Memory B cell (primary cell): ENCODE results near the gene RNF44.

Source experiments
- ATAC-seq: fragments of 150-1000 bp; cut with Tn5 transposase; 2 replicates; pipeline ENCODE4 v1.10.0; 2021; ENCODE audit warnings: low read depth, mild to moderate bottlenecking, moderate library complexity
- DNase-seq, 2 donors: peaks; one replicate each; pipeline ENCODE4 v3.0.0; 2022; ENCODE audit warnings: low spot score in 2 of 2
- H3K27ac Mint-ChIP-seq: one replicate; pipeline ENCODE4 v1.8.0; 2022; ENCODE audit warnings: mild to moderate bottlenecking, moderate library complexity, mixed read lengths
- H3K27me3 Mint-ChIP-seq: one replicate; pipeline ENCODE4 v1.8.0; 2022; ENCODE audit warnings: mixed read lengths
- H3K36me3 Mint-ChIP-seq: one replicate; pipeline ENCODE4 v1.8.0; 2022; ENCODE audit warnings: mild to moderate bottlenecking, mixed read lengths
- H3K4me1 Mint-ChIP-seq: one replicate; pipeline ENCODE4 v1.8.0; 2022; ENCODE audit warnings: mixed read lengths
- H3K4me3 Mint-ChIP-seq: one replicate; pipeline ENCODE4 v1.8.0; 2022; ENCODE audit warnings: mild to moderate bottlenecking, moderate library complexity, mixed read lengths
- H3K9me3 Mint-ChIP-seq: one replicate; pipeline ENCODE4 v1.8.0; 2022; ENCODE audit warnings: mixed read lengths

Gene RNF44

DNA sequence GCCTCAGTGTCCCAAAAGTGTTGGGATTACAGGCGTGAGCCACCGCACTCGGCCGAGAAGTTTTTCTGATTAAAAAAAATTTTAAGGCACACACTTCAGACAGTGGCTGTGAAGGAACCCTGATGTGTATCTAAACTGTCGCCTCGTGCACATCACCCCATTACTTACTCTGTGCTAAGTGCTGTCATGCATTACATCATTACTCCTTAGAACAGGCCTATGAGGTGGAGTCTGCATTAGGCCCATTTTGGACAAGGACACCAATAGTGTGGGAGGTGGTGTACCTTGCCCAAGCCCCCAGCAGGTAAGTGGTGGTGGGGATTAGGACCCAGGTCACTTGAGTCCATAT lies 8.2 kb upstream of the RNF44 start:
- no peaks in the 10 kb centered on the region for H3K9me3 Mint-ChIP-seq
- no peaks in the 10 kb centered on the region for H3K36me3 Mint-ChIP-seq
- DNase-seq (no peak), ATAC-seq (no peak)
- peaks cover 21% of the 10 kb centered on the region for H3K4me1 Mint-ChIP-seq
- H3K27me3 Mint-ChIP-seq: no peaks in the 10 kb centered on the region
- H3K4me3 Mint-ChIP-seq: no peak overlapping the region
- no peak overlapping the region for H3K27ac Mint-ChIP-seq

DNA sequence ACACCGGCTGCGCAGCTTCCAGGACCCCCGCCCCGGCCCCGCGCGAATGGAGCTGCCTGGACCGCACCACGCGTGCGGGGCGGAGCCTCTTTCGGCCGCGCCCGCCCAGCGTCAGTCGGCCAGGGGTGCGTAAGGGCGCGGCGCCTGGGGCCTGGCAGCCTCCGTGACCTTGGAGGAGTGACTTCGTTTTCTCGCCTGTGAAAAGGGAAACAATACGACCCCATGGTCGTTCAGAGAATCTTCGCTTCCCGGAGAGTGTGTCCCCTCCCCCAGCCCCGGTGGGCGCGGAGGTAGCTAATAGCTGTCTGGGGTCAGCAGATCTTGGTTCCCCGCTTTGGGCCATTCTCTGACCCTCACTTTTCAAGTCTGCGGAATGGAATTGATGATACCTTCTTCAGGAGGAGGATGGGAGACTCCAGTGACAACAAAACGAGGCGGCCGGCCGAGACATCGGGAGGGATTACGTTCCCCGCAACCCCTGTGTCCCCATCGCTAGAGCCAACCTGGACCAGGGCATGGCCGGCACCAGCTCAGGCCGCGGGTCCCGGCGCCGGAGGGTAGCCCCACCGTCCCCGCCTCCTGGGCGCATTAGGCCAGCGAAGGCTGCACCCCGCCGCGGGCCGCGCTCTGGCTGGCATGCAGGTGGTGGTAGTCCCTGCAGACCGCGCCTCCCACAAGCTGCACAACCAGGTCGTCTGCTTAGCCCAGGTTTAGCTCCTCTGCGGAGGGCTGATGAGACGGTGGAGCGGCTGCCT lies 6.4 kb upstream of the RNF44 start:
- DNase-seq (peak; percentile 67 to 75), ATAC-seq (peak; percentile 77)
- Mint-ChIP-seq H3K36me3 (no peaks in the 10 kb centered on the region), H3K27me3 (no peaks in the 10 kb centered on the region), H3K4me1 (peaks cover 26% of the 10 kb centered on the region), H3K27ac (peak overlapping the region; percentile 87), H3K9me3 (no peaks in the 10 kb centered on the region), H3K4me3 (peak overlapping the region; percentile 93)

DNA sequence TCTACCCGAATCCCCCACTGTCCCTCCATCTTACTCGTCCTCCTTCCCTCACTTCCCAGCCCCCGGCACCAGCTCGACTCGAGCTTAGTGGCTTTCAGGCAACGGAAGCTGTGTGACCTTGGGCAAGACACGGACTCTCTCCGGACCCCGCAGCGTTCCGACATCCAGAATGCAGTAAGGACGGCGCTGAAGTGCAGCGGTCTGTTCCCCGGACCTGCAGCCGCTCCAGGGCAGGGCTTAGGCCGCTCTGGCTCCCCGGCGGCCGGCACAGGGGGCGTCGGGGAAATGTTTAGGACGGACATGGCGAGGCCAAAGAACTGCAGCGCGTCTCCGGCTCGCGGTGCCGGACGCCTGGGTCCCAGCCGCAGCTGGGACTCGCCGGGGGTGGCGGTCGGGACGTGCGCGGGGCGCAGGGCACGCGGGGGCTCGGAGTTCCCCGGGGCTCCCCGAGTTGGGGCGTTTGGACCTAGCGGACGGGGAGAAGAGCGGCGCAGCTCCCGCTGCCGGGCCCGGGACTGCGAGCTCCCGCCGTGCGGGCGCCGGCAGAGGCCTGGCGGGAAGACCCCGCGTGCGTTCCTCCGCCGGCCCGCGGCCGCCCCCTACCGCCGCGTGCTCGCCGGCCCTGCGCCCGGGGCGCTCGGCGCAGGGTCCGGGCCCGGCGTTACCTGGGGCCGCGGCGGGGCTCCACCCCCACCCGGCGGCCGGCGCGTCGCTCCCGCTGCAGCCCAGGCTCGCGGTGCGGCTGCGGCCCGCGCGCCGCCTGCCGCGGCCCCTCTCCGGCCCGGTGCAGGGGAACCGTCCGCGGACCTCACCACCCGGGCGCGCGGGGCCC lies 5.6 kb upstream of the RNF44 start:
- Mint-ChIP-seq H3K36me3 (no peaks in the 10 kb centered on the region), H3K27me3 (no peaks in the 10 kb centered on the region), H3K4me3 (peak overlapping the region; percentile 93), H3K4me1 (peaks cover 29% of the 10 kb centered on the region), H3K27ac (peak overlapping the region; percentile 93), H3K9me3 (no peaks in the 10 kb centered on the region)
- no peak for DNase-seq
- ATAC-seq: peak; percentile 47

DNA sequence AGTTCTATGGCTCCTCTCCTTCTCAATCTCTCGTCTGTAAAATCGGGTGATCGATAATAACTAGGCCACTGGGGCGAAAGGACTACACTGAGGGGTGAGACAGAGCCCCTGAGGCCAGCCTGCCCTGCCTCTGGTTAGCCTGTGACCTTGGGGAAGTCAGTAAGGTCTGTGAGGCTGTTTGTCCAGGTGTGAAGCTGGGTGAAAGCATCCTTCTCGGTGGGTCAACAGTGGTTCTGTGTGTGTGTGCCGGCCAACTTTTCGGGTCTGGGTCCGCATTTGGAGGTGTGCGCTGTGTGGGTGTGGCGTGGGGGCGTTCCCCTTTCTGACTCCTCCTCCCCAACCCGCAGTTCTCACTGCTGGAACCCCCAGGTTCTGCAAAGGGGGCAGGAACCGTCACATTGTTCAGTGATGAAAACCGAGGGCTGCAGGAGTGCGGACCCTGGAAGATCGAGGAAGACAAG lies 5.0 kb upstream of the RNF44 start:
- Mint-ChIP-seq H3K36me3 (no peaks in the 10 kb centered on the region), H3K4me1 (peaks cover 29% of the 10 kb centered on the region)

DNA sequence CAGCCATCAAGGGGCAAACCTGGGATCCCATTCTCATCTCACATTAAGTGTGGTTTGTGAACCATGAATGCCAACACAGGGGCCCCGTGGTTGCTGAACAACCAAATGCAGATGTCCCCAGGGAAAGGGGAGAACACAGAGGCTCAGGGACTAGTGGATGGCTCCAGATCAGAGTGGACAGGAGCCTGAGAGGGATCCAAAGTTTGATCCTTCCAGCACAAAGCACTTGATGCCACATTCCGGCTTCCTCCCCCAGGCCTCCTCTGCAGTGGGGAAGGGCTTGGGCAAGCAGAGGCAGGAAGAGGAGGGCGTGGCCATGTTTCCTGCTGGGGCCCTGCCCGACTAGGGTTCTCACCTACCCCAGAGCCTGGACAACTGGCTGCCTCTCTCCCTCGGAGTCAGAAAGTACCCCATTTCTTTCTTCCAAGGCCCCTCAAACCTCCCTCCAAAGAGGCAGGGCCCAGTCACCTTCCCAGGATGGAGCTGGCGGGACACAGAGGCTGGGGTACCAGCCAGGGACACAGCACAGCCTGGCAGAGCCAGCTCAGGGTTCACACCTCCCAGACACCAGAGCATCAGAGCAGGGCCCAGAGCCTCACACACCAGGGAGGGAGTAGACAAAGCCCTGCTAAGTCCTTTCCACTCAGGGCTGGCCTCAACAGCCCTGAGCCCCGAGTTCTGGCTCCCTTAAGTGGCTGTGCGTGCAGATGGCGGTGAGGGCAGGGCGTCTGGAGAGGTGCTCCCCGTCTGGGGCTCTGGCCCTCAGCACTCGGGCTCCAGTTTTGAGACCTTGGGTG lies 4.3 kb upstream of the RNF44 start:
- Mint-ChIP-seq H3K4me3 (peak overlapping the region; percentile 88), H3K9me3 (no peaks in the 10 kb centered on the region), H3K27me3 (no peaks in the 10 kb centered on the region), H3K36me3 (no peaks in the 10 kb centered on the region), H3K4me1 (peaks cover 29% of the 10 kb centered on the region), H3K27ac (peak overlapping the region; percentile 93)
- DNase-seq: peak in 1 of 2 donors; percentile 53
- ATAC-seq: no peak

More for the DNA sequence above, 5.0 kb upstream of the RNF44 start:
- Mint-ChIP-seq H3K27ac (peak overlapping the region; percentile 93), H3K27me3 (no peaks in the 10 kb centered on the region), H3K9me3 (no peaks in the 10 kb centered on the region), H3K4me3 (peak overlapping the region; percentile 88)
- DNase-seq (peak; percentile 66 to 69), ATAC-seq (no peak)

DNA sequence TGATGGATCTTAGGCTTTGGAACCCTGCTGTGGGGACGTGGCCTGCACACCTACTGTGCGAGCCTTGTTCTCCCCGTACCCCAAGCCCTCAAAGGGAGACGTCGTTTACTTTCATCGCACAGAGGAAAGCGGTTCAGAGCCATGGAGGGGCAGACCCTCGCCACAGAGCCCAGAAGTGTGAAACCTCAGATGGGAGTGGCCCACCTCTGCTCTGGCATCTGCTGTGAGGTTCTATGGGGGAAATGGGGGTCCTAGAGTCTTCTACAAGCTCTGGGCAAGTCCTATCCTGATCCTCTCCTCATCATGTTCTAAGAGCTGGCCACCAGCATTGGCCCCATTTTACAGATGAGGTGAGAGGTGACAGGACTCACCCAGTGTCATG lies 3.7 kb upstream of the RNF44 start:
- Mint-ChIP-seq H3K4me1 (peaks cover 29% of the 10 kb centered on the region), H3K27me3 (no peaks in the 10 kb centered on the region), H3K4me3 (peak overlapping the region; percentile 88), H3K27ac (peak overlapping the region; percentile 93), H3K36me3 (no peaks in the 10 kb centered on the region), H3K9me3 (no peaks in the 10 kb centered on the region)
- ATAC-seq (no peak), DNase-seq (no peak)

DNA sequence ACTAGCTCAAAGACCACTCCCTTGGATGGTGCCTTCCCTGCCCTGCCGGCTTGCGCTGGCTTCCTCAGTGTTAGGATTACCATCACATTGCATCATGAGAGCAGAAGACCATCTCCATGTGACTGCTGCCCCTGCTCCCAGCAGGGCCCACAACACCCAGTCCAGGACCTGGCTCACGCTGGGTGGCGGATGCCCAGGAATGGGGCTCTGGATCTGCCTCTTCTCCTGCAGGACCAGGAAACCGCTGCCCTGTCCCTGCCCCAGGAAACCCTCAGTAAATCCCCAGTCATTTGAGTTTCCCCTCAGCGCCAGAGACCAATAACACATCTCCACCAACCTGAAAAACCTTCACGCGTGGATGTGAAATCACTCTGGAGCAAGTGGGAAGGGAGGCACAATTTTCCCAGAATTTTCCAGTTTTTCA lies 3.3 kb upstream of the RNF44 start:
- Mint-ChIP-seq H3K27me3 (no peaks in the 10 kb centered on the region), H3K27ac (peak overlapping the region; percentile 93), H3K9me3 (no peaks in the 10 kb centered on the region), H3K4me1 (peaks cover 31% of the 10 kb centered on the region), H3K4me3 (no peak overlapping the region), H3K36me3 (peaks cover 2% of the 10 kb centered on the region)
- no peak for ATAC-seq
- no peak for DNase-seq

DNA sequence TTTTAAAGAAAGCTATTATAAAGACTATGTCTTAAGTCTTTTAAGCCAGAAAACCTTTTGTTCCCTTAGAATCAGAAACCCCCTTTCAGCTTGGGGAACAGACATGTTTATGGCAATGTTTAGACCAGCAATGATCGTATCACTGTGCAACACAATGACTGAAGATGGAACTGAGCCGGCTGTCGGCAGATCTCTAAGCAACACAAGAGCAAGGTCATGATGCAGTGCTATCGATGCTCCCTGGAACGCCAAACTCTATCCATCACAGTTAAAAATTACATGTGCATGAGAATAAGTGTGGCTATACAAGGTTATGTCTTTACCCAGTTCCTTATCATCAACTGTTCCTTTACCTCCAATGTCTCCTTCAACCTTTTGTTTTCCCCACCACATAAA lies 1.8 kb upstream of the RNF44 start:
- ATAC-seq: no peak
- H3K9me3 Mint-ChIP-seq: no peaks in the 10 kb centered on the region
- peaks cover 4% of the 10 kb centered on the region for H3K36me3 Mint-ChIP-seq

DNA sequence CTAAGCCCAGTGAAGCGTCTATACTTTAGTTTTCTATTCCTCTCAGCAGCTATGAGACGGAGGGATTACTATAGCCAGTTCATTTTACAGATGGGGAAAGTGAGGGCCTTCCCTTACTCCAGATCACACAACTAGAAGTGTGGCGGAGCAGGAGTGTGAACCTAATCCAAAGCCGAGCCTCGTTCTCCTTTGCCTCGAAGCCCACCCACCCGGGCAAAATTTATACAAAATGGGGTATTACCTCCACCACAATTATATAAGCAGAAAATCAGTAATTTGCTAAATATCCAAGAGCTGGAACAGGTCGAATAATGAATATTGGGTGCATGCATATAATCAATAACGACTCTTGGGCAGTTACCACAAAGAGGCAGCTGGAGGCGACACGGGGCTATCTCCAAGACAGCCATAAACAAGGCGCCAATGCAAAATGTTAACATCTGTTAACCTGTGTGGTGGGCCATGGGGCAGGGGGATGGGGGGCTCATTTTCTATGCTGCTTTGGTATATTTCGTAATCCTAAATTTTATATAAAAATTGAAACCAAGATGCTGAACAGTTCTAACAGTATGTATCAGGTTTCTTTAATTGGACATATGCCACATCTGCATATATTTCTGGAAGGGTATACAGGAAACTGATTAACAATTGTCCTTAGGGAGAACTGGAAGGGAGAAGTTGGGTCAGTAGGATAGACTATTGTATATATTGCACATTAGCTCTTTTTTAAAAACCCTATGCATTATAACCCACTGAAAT lies 1.2 kb upstream of the RNF44 start:
- Mint-ChIP-seq H3K27ac (peak overlapping the region; percentile 97), H3K9me3 (no peaks in the 10 kb centered on the region), H3K4me3 (peak overlapping the region; percentile 97), H3K27me3 (no peaks in the 10 kb centered on the region), H3K36me3 (peaks cover 4% of the 10 kb centered on the region), H3K4me1 (peaks cover 46% of the 10 kb centered on the region)
- no peak for DNase-seq
- ATAC-seq: no peak

More for the DNA sequence above, 1.8 kb upstream of the RNF44 start:
- Mint-ChIP-seq H3K4me1 (peaks cover 40% of the 10 kb centered on the region), H3K27ac (peak overlapping the region; percentile 93), H3K27me3 (no peaks in the 10 kb centered on the region), H3K4me3 (no peak overlapping the region)
- DNase-seq: no peak

DNA sequence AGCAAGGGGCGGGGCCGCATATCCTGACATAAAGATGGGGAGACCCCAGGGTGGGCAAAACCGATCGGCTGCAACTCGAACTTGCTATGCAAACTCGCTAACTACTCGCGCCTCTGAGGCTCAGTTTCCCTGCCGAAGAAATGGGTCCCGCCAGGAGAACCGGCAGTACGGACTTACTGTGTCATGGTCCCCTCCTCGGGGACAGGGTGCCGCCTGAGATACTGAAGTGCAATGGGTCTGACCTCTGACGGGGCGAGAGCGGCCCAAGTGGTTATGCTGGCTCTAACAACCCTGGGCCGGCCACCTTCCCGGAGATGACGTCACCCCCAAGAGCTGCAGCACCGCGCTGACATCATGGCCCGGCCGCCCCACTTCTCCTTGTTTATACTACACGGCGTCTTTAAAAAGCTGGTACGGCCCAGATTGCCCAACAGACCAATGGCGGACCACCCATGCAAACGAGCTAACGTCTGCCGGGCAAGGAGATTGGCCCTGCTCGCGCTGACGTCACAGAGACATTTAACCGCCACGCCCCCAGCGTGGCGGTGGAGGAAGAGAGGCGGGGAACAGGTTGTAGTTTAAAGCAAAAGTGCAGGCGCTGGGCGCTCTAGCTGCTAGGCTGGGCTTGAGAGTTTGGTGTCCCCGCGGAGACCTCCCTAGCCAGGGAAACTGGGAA lies 490 bp upstream of the RNF44 start:
- DNase-seq (peak; percentile 95), ATAC-seq (peak; percentile 74)
- H3K36me3 Mint-ChIP-seq: peaks cover 4% of the 10 kb centered on the region
- no peaks in the 10 kb centered on the region for H3K27me3 Mint-ChIP-seq
- no peaks in the 10 kb centered on the region for H3K9me3 Mint-ChIP-seq
- H3K4me3 Mint-ChIP-seq: peak overlapping the region; percentile 97
- H3K27ac Mint-ChIP-seq: peak overlapping the region; percentile 97
- peaks cover 49% of the 10 kb centered on the region for H3K4me1 Mint-ChIP-seq

DNA sequence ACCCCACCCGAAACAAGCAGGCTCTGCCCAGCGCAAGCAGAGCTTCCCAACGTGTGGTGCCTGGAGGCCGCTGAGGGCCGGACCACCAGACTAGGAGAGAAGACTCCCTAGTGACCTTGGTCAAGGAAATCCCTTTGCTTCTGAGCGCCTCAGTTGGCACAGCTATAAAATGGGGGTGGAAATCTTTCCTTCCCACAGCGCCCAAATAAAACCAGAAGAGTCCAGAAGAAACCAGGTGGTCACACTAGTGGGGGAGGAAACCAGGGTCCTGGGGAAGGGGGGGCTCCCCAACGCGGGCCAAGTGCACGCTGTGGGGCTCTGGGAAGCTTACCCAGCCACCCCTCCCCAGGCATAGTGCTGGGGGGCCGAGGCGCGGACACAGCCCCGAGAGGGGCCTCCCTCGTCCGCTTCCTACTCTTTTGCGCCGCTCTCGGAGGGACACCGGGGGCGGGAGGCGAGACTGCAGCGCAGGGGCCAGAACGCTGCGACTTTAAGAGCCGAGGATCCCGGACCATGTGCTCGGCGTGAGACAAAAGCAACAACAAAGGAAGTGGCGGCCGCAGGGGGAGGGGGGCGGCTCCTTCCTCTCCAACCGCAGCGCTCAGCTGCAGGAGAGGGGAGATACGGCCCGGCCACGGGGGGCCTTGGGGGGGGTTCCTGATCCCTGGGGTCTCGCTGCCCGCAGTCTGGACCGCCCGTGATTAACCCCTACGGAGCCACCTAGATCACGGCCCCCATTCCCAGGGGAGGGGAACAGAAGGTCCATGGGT lies 885 bp downstream of the RNF44 start:
- peak; percentile 55 to 67 for DNase-seq
- H3K4me1 Mint-ChIP-seq: peaks cover 40% of the 10 kb centered on the region

DNA sequence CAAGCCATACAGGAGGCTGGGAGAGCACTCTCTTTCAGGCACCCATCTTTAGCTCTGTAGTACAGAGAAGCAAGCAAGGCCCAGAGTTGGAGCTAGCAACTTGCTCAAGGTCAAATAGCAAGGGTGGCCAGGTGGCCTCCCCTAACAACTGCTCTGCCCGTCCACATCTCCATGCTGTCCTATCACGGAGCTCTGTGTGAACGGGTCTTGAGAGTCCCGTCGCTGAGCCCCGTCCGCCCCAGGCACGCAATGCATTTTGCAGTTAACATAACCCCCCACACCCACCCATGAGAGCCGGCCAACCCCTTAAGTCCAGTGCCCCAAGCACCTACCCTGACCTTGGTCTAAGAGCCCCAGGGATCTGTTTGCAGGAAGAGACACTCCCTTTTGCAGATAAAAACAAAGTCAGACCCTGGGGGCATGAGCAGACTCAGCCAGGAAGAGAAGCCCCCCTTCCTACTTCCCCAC lies 1.5 kb downstream of the RNF44 start:
- H3K36me3 Mint-ChIP-seq: peaks cover 8% of the 10 kb centered on the region
- ATAC-seq: no peak
- DNase-seq: no peak

More for the DNA sequence above, 885 bp downstream of the RNF44 start:
- peak; percentile 21 for ATAC-seq
- peak overlapping the region; percentile 97 for H3K27ac Mint-ChIP-seq
- H3K9me3 Mint-ChIP-seq: no peaks in the 10 kb centered on the region
- peak overlapping the region; percentile 97 for H3K4me3 Mint-ChIP-seq
- peaks cover 5% of the 10 kb centered on the region for H3K36me3 Mint-ChIP-seq
- no peaks in the 10 kb centered on the region for H3K27me3 Mint-ChIP-seq

More for the DNA sequence above, 1.5 kb downstream of the RNF44 start:
- H3K4me1 Mint-ChIP-seq: peaks cover 43% of the 10 kb centered on the region
- no peaks in the 10 kb centered on the region for H3K27me3 Mint-ChIP-seq
- peak overlapping the region; percentile 97 for H3K4me3 Mint-ChIP-seq
- H3K9me3 Mint-ChIP-seq: no peaks in the 10 kb centered on the region
- peak overlapping the region; percentile 97 for H3K27ac Mint-ChIP-seq
